GM23248 (cell line): ENCODE data around the gene KCND3.

ENCODE experiments used
- EZH2 ChIP-seq: fragments of 200-600 bp; sonication (generic); IDR thresholded peaks from 2 replicates; pipeline ENCODE4 v1.6.1; 2018; ENCODE audit warnings: antibody characterized with exemption, mild to moderate bottlenecking; ENCODE audit not compliant: insufficient read depth, poor library complexity, severe bottlenecking
- EZH2phosphoT487 ChIP-seq: fragments of 200-600 bp; sonication (generic); IDR thresholded peaks from 2 replicates; pipeline ENCODE4 v1.6.1; 2018; ENCODE audit warnings: antibody characterized with exemption, moderate library complexity, mild to moderate bottlenecking, low read depth; ENCODE audit not compliant: insufficient read depth

DNA sequence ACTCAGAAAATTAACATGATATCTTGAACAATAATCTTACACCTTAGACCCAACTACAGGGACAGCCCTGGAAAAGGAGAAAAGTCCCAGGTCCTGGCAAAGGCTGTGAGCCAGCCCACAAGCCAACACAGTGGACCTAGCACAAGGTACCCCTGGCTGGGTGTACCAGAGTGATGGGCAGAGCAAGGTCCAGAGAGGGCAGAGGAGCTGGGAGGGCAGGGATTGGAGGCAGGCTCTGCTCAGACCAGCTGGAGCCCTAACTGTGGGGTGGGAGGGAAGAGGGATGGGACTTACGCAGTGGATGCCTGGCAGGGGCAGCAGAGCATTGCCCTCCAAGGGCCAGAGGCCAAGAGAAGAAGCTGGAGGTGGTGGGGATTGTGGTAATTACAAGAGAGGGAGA lies 101.6 kb downstream of the KCND3 start:
- TF ChIP-seq EZH2 (no peak), EZH2phosphoT487 (no peak)
